Esophagus muscularis mucosa (tissue), 4 donors: Measurements from ENCODE around the gene HAAO. TPM values are rescaled to one million over a fixed set of nuclear protein-coding genes. Genes with fewer than 3 reads are reported as not detected.

Source experiments
- DNase-seq: peaks from one replicate; pipeline ENCODE4 v3.0.0-alpha.2; 2017; ENCODE audit errors: extremely low spot score
- H3K27ac ChIP-seq, 4 donors: fragments of 200-600 bp; sonication (generic); replicated peaks in 1 of 4; 1 replicate in 3 of 4; 2 replicates in 1 of 4; pipeline ENCODE4 v1.5.1; 2016 to 2019; ENCODE audit warnings: mild to moderate bottlenecking in 1 of 4
- H3K27me3 ChIP-seq, 4 donors: fragments of 200-600 bp; sonication (generic); one replicate each; pipeline versions ENCODE4 v1.5.1 to v1.6.0; 2016 to 2019
- H3K36me3 ChIP-seq, 4 donors: fragments of 200-600 bp; sonication (generic); one replicate each; pipeline ENCODE4 v1.5.1; 2016 to 2019
- H3K4me1 ChIP-seq, 4 donors: fragments of 200-600 bp; sonication (generic); one replicate each; pipeline ENCODE4 v1.5.1; 2016 to 2019
- H3K4me3 ChIP-seq, 4 donors: fragments of 200-600 bp; sonication (generic); 1 replicate in 2 of 4; 2 replicates in 2 of 4; pipeline ENCODE4 v1.5.1; 2016 to 2019; ENCODE audit warnings: mild to moderate bottlenecking in 4 of 4, moderate library complexity in 1 of 4
- H3K9me3 ChIP-seq, 4 donors: fragments of 200-600 bp; sonication (generic); 1 replicate in 3 of 4; 2 replicates in 1 of 4; pipeline ENCODE4 v1.5.1; 2016 to 2019
- EP300 ChIP-seq: sonication (generic); formaldehyde crosslinking; IDR thresholded peaks from one replicate; pipeline ENCODE4 v1.6.1; 2017; ENCODE audit warnings: antibody characterized with exemption
- POLR2A ChIP-seq: fragments of 450-650 bp; IDR thresholded peaks from one replicate; pipeline ENCODE4 v1.6.1; 2017; ENCODE audit warnings: antibody characterized with exemption, moderate library complexity, mild to moderate bottlenecking, low read depth
- POLR2AphosphoS5 ChIP-seq, 2 donors: sonication (generic); formaldehyde crosslinking; IDR thresholded peaks; one replicate each; pipeline ENCODE4 v1.6.1; 2017; ENCODE audit warnings: antibody characterized with exemption in 2 of 2
- WGBS: methylation state at CpG from one replicate; pipeline ENCODE4 v1.1.5; 2018; 5-methylcytosine and 5-hydroxymethylcytosine counted together
- intact Hi-C: fragments of 100-400 bp; cut with DNase I; formaldehyde crosslinking; loops from one replicate; pipeline ENCODE4 v1.15.1; 2023
- total RNA-seq, 4 donors: library from RNA; depleted of rRNA; stranded (reverse); fragments of >200 nt; gene quantifications; one replicate each; pipeline versions ENCODE4 v1.1.0 to v1.2.1, GENCODE V29; 2016
- TF ChIP-seq, protein P1 (sequence below), 3 experiments: fragments of 200-600 bp in 2 of 3; fragments of 450-650 bp in 1 of 3; sonication (generic) in 2 of 3; IDR thresholded peaks; one replicate each; pipeline ENCODE4 v1.5.1; 2017 to 2019; ENCODE audit warnings: antibody characterized with exemption in 3 of 3, mild to moderate bottlenecking in 2 of 3, moderate library complexity in 1 of 3

The HAAO gene
- total RNA-seq, 4 donors from 2014 or later: 2.9 to 4.8 (median 4.0) TPM

DNA sequence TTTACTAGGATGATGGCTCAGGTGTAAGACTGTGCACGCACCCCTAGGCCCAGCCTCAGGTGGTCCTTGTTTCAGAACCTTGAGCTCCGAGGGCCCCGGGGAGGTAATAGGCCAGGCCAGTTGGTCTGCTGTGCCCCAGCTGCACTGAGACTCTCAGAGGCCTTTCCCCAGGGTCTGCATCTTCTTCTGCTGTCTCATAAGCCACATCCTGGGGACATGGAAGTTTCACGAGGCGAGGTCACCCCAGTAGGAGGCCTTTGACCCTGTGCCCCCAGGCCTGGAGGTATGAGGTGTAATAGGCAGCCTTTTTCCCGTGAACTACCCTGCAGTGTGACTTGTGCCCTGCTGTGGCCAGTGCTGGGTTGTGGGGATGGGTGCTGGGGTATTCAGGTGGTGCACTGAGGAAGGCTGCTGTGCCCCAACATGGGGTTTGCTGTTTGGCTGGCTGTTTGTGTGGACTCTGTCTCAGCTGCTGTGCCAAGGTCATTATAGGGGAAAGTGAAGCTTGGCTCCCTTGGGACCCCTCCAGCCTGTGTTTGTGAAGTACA, 35.3 kb downstream of the HAAO start:
- H3K27ac ChIP-seq: no peak overlapping the region
- H3K4me1 ChIP-seq: peaks cover 0 to 13% (median 11%) of the 10 kb centered on the region in 4 donors
- H3K4me3 ChIP-seq: no peak overlapping the region
- no peaks in the 10 kb centered on the region for H3K27me3 ChIP-seq
- no peak for DNase-seq
- intact Hi-C loops: no loop called here
- no peaks in the 10 kb centered on the region for H3K9me3 ChIP-seq
- WGBS: 95% methylated on average over 5 of the region's 6 CpGs
- peaks cover 0 to 26% (median 11%) of the 10 kb centered on the region in 4 donors for H3K36me3 ChIP-seq
- TF ChIP-seq POLR2A (no peak), POLR2AphosphoS5 (IDR thresholded peaks at IDR 0.05) (no peak), EP300 (no peak)
- TF ChIP-seq, protein P1, sequence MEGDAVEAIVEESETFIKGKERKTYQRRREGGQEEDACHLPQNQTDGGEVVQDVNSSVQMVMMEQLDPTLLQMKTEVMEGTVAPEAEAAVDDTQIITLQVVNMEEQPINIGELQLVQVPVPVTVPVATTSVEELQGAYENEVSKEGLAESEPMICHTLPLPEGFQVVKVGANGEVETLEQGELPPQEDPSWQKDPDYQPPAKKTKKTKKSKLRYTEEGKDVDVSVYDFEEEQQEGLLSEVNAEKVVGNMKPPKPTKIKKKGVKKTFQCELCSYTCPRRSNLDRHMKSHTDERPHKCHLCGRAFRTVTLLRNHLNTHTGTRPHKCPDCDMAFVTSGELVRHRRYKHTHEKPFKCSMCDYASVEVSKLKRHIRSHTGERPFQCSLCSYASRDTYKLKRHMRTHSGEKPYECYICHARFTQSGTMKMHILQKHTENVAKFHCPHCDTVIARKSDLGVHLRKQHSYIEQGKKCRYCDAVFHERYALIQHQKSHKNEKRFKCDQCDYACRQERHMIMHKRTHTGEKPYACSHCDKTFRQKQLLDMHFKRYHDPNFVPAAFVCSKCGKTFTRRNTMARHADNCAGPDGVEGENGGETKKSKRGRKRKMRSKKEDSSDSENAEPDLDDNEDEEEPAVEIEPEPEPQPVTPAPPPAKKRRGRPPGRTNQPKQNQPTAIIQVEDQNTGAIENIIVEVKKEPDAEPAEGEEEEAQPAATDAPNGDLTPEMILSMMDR (IDR thresholded peaks at IDR 0.05): no peak

DNA sequence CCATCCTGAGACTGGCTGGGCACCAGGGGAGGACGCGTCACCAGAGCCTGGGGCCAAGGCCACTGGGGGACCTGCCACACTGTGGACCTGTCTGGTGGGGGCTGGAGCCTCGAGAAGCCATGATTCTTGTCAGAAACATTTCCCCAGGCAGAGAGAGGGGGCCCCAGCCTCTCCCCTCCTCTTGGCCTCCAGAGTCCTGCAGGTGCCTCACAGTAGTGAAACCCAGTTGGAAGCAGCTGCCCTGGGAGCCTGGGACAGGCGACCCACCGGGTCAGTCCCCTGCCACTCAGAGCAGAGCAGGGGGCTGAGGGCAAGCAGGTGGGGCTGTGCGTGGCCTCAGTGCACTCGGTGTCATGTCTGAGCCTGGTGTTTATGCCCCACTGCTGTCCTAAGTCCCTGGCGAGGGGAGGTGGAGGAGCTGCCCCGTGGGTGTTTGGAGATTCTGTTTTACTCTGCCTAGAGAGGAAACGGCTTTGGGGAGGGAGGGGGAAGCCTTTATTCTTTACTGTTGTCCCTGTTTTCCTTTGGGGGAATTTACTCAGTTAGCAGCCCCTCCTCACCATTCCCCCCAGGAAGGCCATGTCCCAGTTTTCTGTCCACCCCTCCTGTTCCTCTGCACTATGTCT, 36.1 kb downstream of the HAAO start:
- no peak for DNase-seq
- Histone ChIP-seq H3K36me3 (peaks cover 0 to 26% (median 11%) of the 10 kb centered on the region in 4 donors), H3K27ac (no peak overlapping the region), H3K4me1 (peaks cover 0 to 17% (median 12%) of the 10 kb centered on the region in 4 donors), H3K9me3 (no peaks in the 10 kb centered on the region), H3K4me3 (no peak overlapping the region), H3K27me3 (no peaks in the 10 kb centered on the region)
- intact Hi-C loops: no loop called here
- 76% methylated on average over 8 of the region's 10 CpGs for WGBS
- TF ChIP-seq EP300 (no peak), POLR2AphosphoS5 (IDR thresholded peaks at IDR 0.05) (no peak), POLR2A (no peak)
- TF ChIP-seq, protein P1 (IDR thresholded peaks at IDR 0.05): no peak

DNA sequence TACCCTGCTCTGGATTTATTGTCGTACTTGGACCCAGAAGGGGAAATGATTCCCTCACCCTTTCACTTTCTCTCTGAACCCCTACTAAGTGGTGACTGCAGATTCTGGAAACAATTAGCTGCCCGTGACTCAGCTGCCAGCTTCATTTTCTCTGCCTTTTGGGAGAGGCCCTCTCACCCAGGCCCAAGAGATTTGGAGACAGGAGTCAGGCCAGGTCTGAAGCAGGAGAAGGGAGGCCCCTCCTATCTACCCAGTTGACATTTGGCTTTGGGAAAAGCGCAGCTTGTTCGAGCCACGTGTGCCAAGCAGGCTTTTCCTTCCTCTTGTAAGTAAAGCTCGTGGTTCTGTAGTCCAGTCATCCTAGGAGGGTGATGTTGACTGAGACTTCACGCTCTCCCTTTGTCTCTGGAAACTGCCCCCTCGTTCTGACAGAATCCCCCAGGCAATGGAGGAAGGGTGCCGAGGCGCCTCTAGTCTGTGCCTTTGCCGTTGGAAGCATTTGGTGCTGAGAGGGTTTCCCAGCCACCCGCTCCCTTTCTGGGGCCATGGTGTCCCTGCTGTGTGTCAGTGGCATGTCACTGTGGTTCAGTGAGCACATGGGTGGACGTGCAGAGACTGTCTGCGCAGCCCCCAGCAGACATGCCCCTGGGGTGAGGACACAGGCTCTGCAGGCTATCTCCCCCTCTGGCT, 37.0 kb downstream of the HAAO start:
- intact Hi-C loops: no loop called here
- no peak for TF ChIP-seq EP300
- TF ChIP-seq POLR2AphosphoS5 (IDR thresholded peaks at IDR 0.05): no peak

DNA sequence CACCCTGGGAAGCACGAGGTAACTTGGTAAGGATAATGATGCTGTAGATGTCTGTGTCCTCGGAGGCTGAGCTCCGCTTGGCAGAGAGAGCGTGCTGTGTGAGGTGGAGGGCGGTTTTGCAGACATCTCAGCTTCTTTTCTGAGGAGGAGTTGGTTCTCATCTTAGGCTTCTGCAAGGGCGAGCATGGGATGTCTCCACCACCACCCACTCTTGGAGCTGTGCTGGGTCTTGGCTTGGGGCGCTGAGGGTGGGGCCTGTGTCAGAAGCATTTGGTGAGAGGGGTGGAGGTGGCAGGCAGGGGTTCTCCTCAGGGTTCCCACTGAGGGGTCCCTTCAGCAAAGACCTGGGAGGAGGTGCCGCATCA, 37.6 kb downstream of the HAAO start:
- no peaks in the 10 kb centered on the region for H3K9me3 ChIP-seq
- TF ChIP-seq POLR2A: no peak
- TF ChIP-seq, protein P1 (IDR thresholded peaks at IDR 0.05): no peak
- no peak for TF ChIP-seq POLR2AphosphoS5 (IDR thresholded peaks at IDR 0.05)
- TF ChIP-seq EP300: no peak
- H3K4me1 ChIP-seq: peaks cover 0 to 17% (median 12%) of the 10 kb centered on the region in 4 donors
- peaks cover 0 to 26% (median 10%) of the 10 kb centered on the region in 4 donors for H3K36me3 ChIP-seq
- no peak for DNase-seq
- no peak overlapping the region for H3K4me3 ChIP-seq
- no peak overlapping the region for H3K27ac ChIP-seq
- 77% methylated on average over 7 of the region's 8 CpGs for WGBS
- intact Hi-C loops: no loop called here
- H3K27me3 ChIP-seq: no peaks in the 10 kb centered on the region

More for the DNA sequence above, 37.0 kb downstream of the HAAO start:
- Histone ChIP-seq H3K27me3 (no peaks in the 10 kb centered on the region), H3K36me3 (peaks cover 0 to 26% (median 11%) of the 10 kb centered on the region in 4 donors), H3K4me3 (no peak overlapping the region), H3K9me3 (no peaks in the 10 kb centered on the region), H3K4me1 (peaks cover 0 to 17% (median 12%) of the 10 kb centered on the region in 4 donors), H3K27ac (no peak overlapping the region)
- no peak for DNase-seq
- 76% methylated on average over 13 of the region's 14 CpGs for WGBS
